22Rv1 (cell line): ENCODE measurements around the gene EFNB3.

Source experiments
- CTCF ChIP-seq: fragments of 450-650 bp; IDR thresholded peaks from 2 replicates; pipeline ENCODE4 v1.5.1; 2017; ENCODE audit warnings: mild to moderate bottlenecking
- ZFX ChIP-seq: fragments of 450-650 bp; IDR thresholded peaks from 2 replicates; pipeline ENCODE4 v1.6.1; 2017; ENCODE audit warnings: antibody characterized with exemption, borderline replicate concordance

GRCh38 chr17:7716901-7717755 is 12.1 kb downstream of the EFNB3 start, which contains the start of gene DNAH2:
- TF ChIP-seq ZFX (no peak), CTCF (peak; percentile 83)
